Skin epidermis (tissue), 12 donors: ENCODE data around the gene CIDEB.

Source experiments
- H3K27ac ChIP-seq, 21 experiments: fragments of 200-600 bp; sonication (generic) in 11 of 21; one replicate each; pipeline ENCODE4 v1.5.0; 2020; ENCODE audit warnings: mild to moderate bottlenecking in 3 of 21, inconsistent platforms in 2 of 21, moderate library complexity in 2 of 21
- H3K4me3 ChIP-seq, 7 experiments: fragments of 200-600 bp; sonication (generic) in 2 of 7; one replicate each; pipeline ENCODE4 v1.5.0; 2020; ENCODE audit warnings: inconsistent platforms in 2 of 7, mild to moderate bottlenecking in 2 of 7, moderate library complexity in 1 of 7

Gene CIDEB

GRCh38 chr14:24297190-24297964, 10.4 kb downstream of the CIDEB start:
- Histone ChIP-seq H3K4me3 (no peak overlapping the region), H3K27ac (peak overlapping the region in 12 of 21 experiments; percentile 1 to 89 (median 33))

GRCh38 chr14:24296341-24297157, 11.2 kb downstream of the CIDEB start:
- H3K4me3 ChIP-seq, result no peak overlapping the region
- peak overlapping the region in 11 of 21 experiments; percentile 14 to 66 (median 51) for H3K27ac ChIP-seq

DNA sequence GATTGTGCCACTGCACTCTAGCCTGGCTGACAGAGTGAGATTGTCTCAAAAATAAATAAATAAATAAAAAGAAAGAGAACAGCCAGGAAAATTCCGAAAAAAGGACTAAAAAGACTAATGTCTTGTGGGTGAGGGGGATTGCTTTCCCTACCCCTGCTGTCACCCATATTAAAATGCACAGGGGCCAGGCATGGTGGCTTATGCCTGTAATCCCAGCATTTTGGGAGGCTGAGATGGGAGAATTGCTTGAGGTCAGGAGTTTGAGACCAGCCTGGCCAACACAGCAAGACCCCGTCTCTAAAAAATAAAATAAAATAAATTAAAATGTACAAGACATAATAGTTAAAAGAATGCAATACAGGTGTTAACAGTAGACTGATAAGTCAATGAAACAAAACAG, 14.3 kb downstream of the CIDEB start:
- Histone ChIP-seq H3K4me3 (no peak overlapping the region), H3K27ac (no peak overlapping the region)

GRCh38 chr14:24292118-24292807, 15.5 kb downstream of the CIDEB start:
- H3K27ac ChIP-seq, result no peak overlapping the region

DNA sequence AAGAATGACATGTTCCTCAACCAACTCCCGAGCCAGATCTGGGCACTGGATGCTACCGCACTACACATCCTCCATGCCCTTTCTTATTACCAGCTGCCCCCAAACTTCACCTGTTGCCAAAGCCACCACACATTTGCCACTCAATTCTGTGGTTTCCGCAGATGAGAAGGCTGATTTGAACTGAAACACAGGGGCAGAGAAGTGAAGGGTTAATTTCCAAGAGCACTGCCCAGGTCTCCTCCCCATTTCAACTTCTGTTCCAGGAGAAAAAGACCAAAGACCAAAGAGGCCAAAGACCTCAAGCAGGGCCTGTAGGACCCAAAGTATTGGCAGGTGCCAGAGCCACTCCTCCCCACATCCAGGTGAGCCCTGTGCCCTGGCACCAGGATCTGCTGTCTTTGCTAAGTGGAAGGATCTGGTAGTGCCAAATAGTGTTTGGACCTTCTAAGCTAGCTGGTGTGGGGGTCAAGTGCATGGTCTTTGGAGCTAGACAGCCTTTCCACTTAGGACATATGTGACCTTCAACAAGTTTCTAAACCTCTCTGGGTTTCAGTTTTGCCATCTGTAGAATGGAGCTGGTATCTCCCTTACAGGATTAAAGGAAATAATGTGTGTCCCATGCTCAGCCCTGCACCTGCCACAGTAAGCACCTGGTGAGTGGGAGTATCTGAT, 16.2 kb downstream of the CIDEB start:
- H3K4me3 ChIP-seq, result no peak overlapping the region
- no peak overlapping the region for H3K27ac ChIP-seq

More at GRCh38 chr14:24292118-24292807, 15.5 kb downstream of the CIDEB start:
- no peak overlapping the region for H3K4me3 ChIP-seq

- no peak overlapping the region for H3K4me3 ChIP-seq
- H3K27ac ChIP-seq, result no peak overlapping the region
Observed at GRCh38 chr14:24290746-24291145, 17.0 kb downstream of the CIDEB start.

DNA sequence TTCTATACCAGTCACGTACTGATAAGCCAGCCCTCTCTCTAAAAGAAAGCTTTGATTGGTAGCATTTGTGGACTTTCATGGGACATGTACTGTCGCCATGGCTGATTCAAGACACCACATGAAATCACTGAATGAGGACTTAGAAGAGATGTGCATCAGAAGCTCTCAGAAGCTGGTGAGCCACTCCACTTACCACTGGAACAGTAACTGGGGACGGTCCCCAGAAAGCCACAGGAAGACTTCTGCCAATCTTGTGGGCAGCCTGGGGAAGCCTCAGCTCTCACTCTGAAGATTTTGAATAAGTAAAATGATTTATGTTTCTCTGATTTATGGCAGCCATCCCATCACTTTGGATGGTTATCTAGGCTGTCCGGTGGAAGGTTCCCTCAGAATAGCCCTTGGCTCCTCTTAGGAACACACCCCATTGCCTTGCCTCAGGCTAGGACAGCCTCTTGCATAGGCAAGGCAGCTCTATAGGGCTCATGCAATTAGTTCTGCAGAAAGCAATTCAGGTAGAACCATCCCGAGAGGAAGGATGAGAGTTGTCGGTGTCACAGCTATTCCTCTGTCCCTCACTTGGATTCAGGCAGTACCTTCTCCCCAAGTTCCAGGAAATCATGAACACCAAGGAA, 18.0 kb downstream of the CIDEB start:
- Histone ChIP-seq H3K4me3 (no peak overlapping the region), H3K27ac (no peak overlapping the region)

DNA sequence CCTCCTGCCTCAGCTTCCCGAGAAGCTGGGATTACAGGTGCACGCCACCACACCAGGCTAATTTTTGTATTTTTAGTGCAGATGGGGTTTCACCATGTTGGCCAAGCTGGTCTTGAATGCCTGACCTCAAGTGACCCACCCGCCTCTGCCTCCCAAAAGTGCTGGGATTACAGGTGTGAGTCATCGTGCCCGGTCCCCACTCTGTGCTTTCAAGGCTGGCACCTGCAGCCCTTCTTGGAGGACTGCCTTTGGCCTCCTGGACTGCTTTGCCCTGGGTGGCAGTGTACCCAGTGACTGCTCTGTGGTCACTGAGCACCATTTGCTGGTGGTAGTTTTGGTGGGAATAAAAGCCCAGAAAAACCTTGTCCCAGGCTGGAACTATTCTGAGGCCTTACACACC, 20.8 kb downstream of the CIDEB start:
- Histone ChIP-seq H3K27ac (no peak overlapping the region), H3K4me3 (no peak overlapping the region)

GRCh38 chr14:24285351-24285750, 22.4 kb downstream of the CIDEB start:
- no peak overlapping the region for H3K4me3 ChIP-seq
- peak overlapping the region in 1 of 21 experiments; percentile 65 for H3K27ac ChIP-seq

DNA sequence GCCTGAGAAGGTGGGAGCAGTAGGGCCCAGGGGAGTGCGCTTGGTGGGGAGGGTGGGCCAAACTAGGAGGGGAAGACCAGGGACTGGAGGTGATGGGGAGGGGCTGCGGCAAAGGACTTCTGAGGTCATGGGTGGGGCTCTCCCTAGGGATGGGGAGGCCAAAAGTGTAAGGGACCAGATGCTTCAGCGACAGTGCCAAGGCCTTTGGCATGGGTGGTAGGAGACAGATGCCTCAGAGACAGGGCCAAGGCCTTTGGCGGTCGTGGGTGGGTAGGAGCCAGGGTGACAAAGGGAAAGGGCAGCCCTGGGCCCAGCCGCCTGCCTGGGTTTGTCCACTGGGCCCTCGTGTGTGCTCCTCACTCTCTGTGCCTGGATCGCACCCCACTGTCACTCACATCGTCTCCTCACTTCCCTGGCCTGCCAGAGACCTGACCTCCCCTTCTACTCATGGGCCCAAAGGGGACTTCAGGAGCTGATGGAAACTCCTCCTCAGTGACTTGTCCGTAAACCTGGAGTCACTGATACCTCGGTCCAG, 23.2 kb downstream of the CIDEB start:
- H3K27ac ChIP-seq, result peak overlapping the region in 2 of 21 experiments; percentile 55 to 65
- no peak overlapping the region for H3K4me3 ChIP-seq

DNA sequence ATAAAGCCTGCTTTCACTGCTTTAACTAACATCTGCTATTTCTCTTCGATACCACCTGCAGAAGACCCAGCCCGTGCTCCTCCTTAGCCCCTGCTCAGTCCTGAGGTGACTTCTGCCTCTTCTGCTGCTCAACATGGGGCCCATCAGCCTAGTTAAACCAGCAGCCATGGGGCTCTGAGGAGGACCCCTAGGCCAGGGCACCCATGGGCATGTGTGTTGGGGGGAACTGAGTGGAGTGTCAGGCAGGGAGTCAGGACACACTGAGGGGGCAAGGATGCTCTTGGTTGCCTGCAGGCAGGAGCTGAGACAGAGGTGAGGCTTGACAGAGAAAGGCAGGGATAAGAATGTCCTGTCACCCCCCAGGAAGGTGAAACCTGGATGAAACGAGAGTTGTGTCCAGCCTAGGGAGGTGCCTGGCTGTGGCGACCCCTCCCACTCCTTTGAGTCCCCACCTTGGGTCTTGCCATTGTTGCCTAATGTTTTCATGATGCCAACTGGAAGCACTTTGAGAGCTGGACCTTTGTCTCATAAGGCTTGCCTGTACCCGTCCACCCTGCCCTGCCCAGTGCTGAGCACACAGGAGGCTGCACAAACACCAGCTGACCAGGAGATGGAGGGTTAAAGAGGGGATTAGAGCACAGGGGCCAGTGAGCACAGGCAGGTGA, 23.8 kb downstream of the CIDEB start:
- H3K4me3 ChIP-seq, result no peak overlapping the region
- peak overlapping the region in 1 of 21 experiments; percentile 55 for H3K27ac ChIP-seq

DNA sequence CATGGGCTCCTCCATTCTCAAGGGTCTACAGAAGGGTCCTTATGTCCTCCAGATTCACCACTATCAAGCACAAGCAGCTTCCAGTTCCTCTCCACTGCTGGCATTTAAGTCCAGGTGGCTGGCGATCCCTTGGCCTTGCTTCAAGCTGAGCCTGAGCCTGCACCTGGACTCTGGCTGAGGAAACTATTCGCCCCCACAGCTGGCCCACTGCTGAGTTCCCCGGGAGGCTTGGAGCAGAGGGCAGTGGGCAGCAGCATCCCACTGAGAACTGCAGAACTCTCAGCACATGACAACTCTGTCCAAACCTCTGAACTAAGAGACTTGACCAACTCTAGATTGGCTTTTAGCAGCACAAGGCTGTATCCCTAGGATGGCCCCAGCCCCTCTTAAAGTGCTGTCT, 25.0 kb downstream of the CIDEB start:
- Histone ChIP-seq H3K27ac (peak overlapping the region in 1 of 21 experiments; percentile 29), H3K4me3 (no peak overlapping the region)

DNA sequence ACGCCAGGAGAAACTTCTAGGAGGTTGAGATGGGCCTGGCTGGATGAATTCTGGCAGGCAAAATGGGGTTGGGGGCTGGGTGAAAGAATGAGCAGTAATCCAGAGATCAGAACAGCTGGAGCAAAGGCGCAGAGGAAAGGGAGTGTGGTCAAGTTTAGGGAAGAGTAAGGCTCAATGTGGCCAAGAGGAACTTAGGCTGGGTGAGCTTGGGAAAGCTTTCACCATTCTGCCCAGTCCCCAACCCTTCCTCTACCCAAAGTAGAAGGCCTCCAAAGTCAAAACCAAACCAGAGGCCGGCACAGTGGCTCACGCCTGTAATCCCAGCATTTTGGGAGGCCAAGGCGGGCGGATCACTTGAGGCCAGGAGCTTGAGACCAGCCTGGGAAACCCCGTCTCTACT, 26.1 kb downstream of the CIDEB start:
- no peak overlapping the region for H3K4me3 ChIP-seq
- H3K27ac ChIP-seq, result peak overlapping the region in 3 of 21 experiments; percentile 22 to 76 (median 29)

DNA sequence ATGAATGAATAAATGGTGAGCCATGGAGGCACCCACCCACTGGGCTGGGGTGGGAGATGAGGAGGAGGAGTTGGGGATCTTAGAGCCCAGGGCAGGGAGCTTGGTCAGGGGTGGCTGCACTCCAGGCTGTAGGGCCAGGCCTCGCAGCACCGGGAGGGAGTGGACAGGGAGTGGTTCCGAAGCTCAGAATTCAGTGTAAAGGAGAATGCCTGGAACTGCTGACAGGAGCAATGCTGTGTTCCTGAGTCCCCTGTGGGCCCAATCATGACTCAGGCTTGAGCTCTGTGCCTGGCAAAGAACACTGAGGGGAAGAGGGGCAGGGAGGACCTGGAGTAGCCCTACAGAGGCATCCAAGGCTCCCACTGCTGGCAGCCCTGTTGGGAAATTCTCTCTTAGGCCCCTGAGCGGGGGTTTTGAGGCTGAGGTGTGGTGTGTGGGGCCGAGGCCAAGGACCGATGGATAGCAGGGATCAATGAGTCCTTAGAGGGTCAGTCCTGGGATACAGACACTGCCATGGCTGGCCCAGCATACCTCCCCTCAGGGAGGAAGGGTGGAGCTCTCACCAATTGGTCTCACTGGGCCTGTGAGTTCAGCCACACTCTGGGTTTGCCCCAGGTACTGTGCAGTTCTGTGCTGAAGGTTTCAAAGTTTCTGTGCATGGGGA, 26.8 kb downstream of the CIDEB start:
- H3K4me3 ChIP-seq, result no peak overlapping the region
- H3K27ac ChIP-seq, result peak overlapping the region in 8 of 21 experiments; percentile 5 to 58 (median 30)

GRCh38 chr14:24279301-24280186, 28.2 kb downstream of the CIDEB start:
- Histone ChIP-seq H3K4me3 (no peak overlapping the region), H3K27ac (peak overlapping the region in 15 of 21 experiments; percentile 4 to 71 (median 31))

DNA sequence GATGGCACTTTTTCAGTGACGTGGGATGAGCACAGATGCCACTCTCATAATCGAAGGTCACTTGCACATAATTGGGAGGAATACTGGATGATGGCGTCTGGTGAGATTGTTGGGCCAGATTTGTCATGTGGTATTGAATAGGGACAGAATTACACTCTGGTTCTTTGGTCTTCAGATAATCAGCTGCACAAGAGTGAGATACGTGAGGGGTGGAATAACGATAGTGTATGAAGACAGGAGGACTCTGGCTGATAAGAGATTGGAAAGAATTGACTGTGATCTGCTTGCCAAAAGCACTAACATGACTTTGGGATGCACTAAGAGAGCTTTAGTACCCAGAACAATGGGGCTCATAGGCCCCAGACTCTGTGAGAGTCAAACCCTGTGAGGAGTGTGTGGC, 29.4 kb downstream of the CIDEB start:
- Histone ChIP-seq H3K4me3 (no peak overlapping the region), H3K27ac (peak overlapping the region in 9 of 21 experiments; percentile 20 to 71 (median 38))
